DND-41 (cell line): ENCODE results near the gene CAPN2.

Experiments used
- EZH2 ChIP-seq: IDR thresholded peaks from 3 replicates; pipeline ENCODE4 v1.6.1; 2012; ENCODE audit warnings: borderline replicate concordance, low read depth, mild to moderate bottlenecking, moderate library complexity, low read length, inconsistent platforms; ENCODE audit not compliant: severe bottlenecking
- TF ChIP-seq, protein P1 (sequence below): IDR thresholded peaks from 2 replicates; pipeline ENCODE4 v1.5.1; 2012; ENCODE audit warnings: borderline replicate concordance, low read length, moderate library complexity, mild to moderate bottlenecking; ENCODE audit not compliant: poor library complexity, severe bottlenecking; ENCODE audit errors: extremely low read depth

DNA sequence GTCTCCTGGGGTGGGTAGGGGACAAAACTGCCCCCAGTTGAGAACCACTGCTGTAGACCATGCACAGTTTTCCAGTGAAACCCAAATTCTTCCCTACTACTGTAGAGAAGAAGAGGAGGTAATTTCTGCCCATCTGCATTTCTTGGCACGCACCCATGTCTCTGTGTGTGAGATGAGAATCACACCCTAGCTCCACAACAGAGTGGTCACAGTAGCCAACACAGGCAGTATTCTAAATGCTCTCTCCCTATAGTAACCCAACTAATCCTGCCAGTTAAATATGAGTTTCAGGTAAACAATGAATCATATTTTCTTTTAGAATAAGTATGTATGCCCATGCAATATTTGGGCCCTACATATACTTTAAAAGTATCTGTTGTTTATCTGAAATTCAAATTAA is 1.2 kb upstream of the CAPN2 start:
- TF ChIP-seq, protein P1, sequence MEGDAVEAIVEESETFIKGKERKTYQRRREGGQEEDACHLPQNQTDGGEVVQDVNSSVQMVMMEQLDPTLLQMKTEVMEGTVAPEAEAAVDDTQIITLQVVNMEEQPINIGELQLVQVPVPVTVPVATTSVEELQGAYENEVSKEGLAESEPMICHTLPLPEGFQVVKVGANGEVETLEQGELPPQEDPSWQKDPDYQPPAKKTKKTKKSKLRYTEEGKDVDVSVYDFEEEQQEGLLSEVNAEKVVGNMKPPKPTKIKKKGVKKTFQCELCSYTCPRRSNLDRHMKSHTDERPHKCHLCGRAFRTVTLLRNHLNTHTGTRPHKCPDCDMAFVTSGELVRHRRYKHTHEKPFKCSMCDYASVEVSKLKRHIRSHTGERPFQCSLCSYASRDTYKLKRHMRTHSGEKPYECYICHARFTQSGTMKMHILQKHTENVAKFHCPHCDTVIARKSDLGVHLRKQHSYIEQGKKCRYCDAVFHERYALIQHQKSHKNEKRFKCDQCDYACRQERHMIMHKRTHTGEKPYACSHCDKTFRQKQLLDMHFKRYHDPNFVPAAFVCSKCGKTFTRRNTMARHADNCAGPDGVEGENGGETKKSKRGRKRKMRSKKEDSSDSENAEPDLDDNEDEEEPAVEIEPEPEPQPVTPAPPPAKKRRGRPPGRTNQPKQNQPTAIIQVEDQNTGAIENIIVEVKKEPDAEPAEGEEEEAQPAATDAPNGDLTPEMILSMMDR: no peak
- no peak for TF ChIP-seq EZH2
